A549 (cell line): ENCODE measurements around the gene OPA1.

Source experiments
- CHD2 ChIP-seq: fragments of 150-350 bp; IDR thresholded peaks from 2 replicates; pipeline ENCODE4 v1.6.1; 2014; ENCODE audit warnings: low read length; ENCODE audit not compliant: partially characterized antibody
- CTCF ChIP-seq: fragments of >200 bp; sonication (Bioruptor Twin); formaldehyde crosslinking; IDR thresholded peaks from 3 replicates; pipeline ENCODE4 v1.5.1; 2016
- HOXB13 ChIP-seq: fragments of 250-450 bp; sonication (Bioruptor Pico); IDR thresholded peaks from 2 replicates; pipeline ENCODE4 v1.5.0; 2020; ENCODE audit warnings: low read depth, mild to moderate bottlenecking, moderate library complexity
- MAFK ChIP-seq: fragments of 450-650 bp; IDR thresholded peaks from 2 replicates; pipeline ENCODE4 v1.6.1; 2014; ENCODE audit not compliant: partially characterized antibody
- POLR2A ChIP-seq: IDR thresholded peaks from 2 replicates; pipeline ENCODE4 v1.6.1; 2012; ENCODE audit warnings: mild to moderate bottlenecking, low read length
- SMC3 ChIP-seq: fragments of >200 bp; sonication (Bioruptor Twin); formaldehyde crosslinking; IDR thresholded peaks from 3 replicates; pipeline ENCODE4 v1.6.1; 2018; ENCODE audit warnings: inconsistent platforms
- TF ChIP-seq, protein P1 (sequence below): fragments of 200-600 bp; sonication (generic); IDR thresholded peaks from 2 replicates; pipeline ENCODE4 v1.6.1; 2016; ENCODE audit warnings: antibody characterized with exemption, mild to moderate bottlenecking, moderate library complexity
- TF ChIP-seq, protein P2 (sequence below): fragments of >200 bp; sonication (Bioruptor Twin); formaldehyde crosslinking; IDR thresholded peaks from 3 replicates; pipeline ENCODE4 v1.6.1; 2016

GRCh38 chr3:193681631-193682030, 88.6 kb downstream of the OPA1 start:
- TF ChIP-seq CTCF (no peak), POLR2A (no peak), SMC3 (no peak), HOXB13 (CRISPR knock-in tag) (no peak), MAFK (no peak), CHD2 (no peak)
- TF ChIP-seq, protein P1, sequence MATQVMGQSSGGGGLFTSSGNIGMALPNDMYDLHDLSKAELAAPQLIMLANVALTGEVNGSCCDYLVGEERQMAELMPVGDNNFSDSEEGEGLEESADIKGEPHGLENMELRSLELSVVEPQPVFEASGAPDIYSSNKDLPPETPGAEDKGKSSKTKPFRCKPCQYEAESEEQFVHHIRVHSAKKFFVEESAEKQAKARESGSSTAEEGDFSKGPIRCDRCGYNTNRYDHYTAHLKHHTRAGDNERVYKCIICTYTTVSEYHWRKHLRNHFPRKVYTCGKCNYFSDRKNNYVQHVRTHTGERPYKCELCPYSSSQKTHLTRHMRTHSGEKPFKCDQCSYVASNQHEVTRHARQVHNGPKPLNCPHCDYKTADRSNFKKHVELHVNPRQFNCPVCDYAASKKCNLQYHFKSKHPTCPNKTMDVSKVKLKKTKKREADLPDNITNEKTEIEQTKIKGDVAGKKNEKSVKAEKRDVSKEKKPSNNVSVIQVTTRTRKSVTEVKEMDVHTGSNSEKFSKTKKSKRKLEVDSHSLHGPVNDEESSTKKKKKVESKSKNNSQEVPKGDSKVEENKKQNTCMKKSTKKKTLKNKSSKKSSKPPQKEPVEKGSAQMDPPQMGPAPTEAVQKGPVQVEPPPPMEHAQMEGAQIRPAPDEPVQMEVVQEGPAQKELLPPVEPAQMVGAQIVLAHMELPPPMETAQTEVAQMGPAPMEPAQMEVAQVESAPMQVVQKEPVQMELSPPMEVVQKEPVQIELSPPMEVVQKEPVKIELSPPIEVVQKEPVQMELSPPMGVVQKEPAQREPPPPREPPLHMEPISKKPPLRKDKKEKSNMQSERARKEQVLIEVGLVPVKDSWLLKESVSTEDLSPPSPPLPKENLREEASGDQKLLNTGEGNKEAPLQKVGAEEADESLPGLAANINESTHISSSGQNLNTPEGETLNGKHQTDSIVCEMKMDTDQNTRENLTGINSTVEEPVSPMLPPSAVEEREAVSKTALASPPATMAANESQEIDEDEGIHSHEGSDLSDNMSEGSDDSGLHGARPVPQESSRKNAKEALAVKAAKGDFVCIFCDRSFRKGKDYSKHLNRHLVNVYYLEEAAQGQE: no peak
- TF ChIP-seq, protein P2, sequence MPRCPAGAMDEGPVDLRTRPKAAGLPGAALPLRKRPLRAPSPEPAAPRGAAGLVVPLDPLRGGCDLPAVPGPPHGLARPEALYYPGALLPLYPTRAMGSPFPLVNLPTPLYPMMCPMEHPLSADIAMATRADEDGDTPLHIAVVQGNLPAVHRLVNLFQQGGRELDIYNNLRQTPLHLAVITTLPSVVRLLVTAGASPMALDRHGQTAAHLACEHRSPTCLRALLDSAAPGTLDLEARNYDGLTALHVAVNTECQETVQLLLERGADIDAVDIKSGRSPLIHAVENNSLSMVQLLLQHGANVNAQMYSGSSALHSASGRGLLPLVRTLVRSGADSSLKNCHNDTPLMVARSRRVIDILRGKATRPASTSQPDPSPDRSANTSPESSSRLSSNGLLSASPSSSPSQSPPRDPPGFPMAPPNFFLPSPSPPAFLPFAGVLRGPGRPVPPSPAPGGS: no peak
